Liver (tissue), 3 donors: ENCODE data around the gene DHRS2.

ENCODE experiments used
- EGR1 ChIP-seq, 2 donors: IDR thresholded peaks; 2 replicates each; pipeline ENCODE4 v1.6.1; 2016 to 2018; ENCODE audit warnings: antibody characterized with exemption in 2 of 2, low read depth in 2 of 2
- FOXA1 ChIP-seq: IDR thresholded peaks from 2 replicates; pipeline ENCODE4 v1.6.1; 2016; ENCODE audit warnings: antibody characterized with exemption
- GABPA ChIP-seq, 2 donors: IDR thresholded peaks in 1 of 2; conservative IDR thresholded peaks in 1 of 2; 2 replicates each; pipeline ENCODE4 v1.6.1; 2016; ENCODE audit warnings: antibody characterized with exemption in 2 of 2, mild to moderate bottlenecking in 1 of 2, moderate library complexity in 1 of 2
- JUND ChIP-seq, 2 donors: IDR thresholded peaks; 2 replicates each; pipeline ENCODE4 v1.6.1; 2016; ENCODE audit warnings: antibody characterized with exemption in 2 of 2
- RAD21 ChIP-seq, 2 donors: IDR thresholded peaks; 2 replicates each; pipeline ENCODE4 v1.6.1; 2016; ENCODE audit warnings: antibody characterized with exemption in 2 of 2, mild to moderate bottlenecking in 2 of 2
- SP1 ChIP-seq: IDR thresholded peaks from 2 replicates; pipeline ENCODE4 v1.6.1; 2018; ENCODE audit warnings: antibody characterized with exemption, mild to moderate bottlenecking
- TAF1 ChIP-seq: conservative IDR thresholded peaks from 2 replicates; pipeline ENCODE4 v1.6.1; 2016; ENCODE audit warnings: antibody characterized with exemption, mild to moderate bottlenecking
- YY1 ChIP-seq: IDR thresholded peaks from 2 replicates; pipeline ENCODE4 v1.6.1; 2016; ENCODE audit warnings: antibody characterized with exemption, mild to moderate bottlenecking
- TF ChIP-seq, protein P1 (sequence below): fragments of 150-350 bp; IDR thresholded peaks from 2 replicates; pipeline ENCODE4 v1.5.1; 2017; ENCODE audit warnings: improper control_type of control experiment, low read depth, low read length; ENCODE audit not compliant: missing input control
- TF ChIP-seq, protein P2 (sequence below): IDR thresholded peaks from 2 replicates; pipeline ENCODE4 v1.6.1; 2016; ENCODE audit warnings: antibody characterized with exemption
- TF ChIP-seq, protein P3 (sequence below): IDR thresholded peaks from 2 replicates; pipeline ENCODE4 v1.6.1; 2016; ENCODE audit warnings: antibody characterized with exemption, mild to moderate bottlenecking
- TF ChIP-seq, protein P4 (sequence below): IDR thresholded peaks from 2 replicates; pipeline ENCODE4 v1.6.1; 2016; ENCODE audit warnings: antibody characterized with exemption
- donor health status: healthy.
- donor health status: healthy.

DNA sequence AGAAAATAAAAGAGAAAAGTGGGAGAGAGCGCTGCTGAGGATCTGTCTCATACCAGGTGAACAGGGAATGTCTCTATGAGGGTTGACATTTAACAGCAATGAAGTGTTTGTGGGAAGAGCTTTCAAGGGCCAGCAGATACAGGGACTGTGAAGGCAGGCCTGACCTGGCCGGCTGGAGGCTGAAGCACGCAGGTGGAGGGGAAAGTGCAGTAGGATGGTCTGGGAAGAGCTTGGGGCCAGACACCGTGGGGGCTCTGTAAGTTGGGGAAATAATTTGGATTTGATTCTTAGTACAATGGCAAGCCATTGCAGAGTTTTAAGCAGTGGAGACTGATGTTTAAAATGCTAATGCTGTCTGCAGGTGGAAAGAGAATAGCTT is 23.8 kb upstream of the DHRS2 start:
- TF ChIP-seq, protein P1, sequence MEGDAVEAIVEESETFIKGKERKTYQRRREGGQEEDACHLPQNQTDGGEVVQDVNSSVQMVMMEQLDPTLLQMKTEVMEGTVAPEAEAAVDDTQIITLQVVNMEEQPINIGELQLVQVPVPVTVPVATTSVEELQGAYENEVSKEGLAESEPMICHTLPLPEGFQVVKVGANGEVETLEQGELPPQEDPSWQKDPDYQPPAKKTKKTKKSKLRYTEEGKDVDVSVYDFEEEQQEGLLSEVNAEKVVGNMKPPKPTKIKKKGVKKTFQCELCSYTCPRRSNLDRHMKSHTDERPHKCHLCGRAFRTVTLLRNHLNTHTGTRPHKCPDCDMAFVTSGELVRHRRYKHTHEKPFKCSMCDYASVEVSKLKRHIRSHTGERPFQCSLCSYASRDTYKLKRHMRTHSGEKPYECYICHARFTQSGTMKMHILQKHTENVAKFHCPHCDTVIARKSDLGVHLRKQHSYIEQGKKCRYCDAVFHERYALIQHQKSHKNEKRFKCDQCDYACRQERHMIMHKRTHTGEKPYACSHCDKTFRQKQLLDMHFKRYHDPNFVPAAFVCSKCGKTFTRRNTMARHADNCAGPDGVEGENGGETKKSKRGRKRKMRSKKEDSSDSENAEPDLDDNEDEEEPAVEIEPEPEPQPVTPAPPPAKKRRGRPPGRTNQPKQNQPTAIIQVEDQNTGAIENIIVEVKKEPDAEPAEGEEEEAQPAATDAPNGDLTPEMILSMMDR: no peak
- TF ChIP-seq RAD21 (IDR thresholded peaks at IDR 0.05) (no peak), EGR1 (IDR thresholded peaks at IDR 0.05; ENCODE audit: low read depth in 2 of 2) (no peak), TAF1 (no peak), JUND (IDR thresholded peaks at IDR 0.05) (no peak), SP1 (no peak), GABPA (IDR thresholded peaks at IDR 0.05 in 1 of 2, conservative IDR thresholded peaks at IDR 0.05 in 1 of 2) (no peak), FOXA1 (no peak), YY1 (no peak)
- TF ChIP-seq, protein P2, sequence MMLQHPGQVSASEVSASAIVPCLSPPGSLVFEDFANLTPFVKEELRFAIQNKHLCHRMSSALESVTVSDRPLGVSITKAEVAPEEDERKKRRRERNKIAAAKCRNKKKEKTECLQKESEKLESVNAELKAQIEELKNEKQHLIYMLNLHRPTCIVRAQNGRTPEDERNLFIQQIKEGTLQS: no peak
- TF ChIP-seq, protein P3, sequence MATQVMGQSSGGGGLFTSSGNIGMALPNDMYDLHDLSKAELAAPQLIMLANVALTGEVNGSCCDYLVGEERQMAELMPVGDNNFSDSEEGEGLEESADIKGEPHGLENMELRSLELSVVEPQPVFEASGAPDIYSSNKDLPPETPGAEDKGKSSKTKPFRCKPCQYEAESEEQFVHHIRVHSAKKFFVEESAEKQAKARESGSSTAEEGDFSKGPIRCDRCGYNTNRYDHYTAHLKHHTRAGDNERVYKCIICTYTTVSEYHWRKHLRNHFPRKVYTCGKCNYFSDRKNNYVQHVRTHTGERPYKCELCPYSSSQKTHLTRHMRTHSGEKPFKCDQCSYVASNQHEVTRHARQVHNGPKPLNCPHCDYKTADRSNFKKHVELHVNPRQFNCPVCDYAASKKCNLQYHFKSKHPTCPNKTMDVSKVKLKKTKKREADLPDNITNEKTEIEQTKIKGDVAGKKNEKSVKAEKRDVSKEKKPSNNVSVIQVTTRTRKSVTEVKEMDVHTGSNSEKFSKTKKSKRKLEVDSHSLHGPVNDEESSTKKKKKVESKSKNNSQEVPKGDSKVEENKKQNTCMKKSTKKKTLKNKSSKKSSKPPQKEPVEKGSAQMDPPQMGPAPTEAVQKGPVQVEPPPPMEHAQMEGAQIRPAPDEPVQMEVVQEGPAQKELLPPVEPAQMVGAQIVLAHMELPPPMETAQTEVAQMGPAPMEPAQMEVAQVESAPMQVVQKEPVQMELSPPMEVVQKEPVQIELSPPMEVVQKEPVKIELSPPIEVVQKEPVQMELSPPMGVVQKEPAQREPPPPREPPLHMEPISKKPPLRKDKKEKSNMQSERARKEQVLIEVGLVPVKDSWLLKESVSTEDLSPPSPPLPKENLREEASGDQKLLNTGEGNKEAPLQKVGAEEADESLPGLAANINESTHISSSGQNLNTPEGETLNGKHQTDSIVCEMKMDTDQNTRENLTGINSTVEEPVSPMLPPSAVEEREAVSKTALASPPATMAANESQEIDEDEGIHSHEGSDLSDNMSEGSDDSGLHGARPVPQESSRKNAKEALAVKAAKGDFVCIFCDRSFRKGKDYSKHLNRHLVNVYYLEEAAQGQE: no peak
- TF ChIP-seq, protein P4, sequence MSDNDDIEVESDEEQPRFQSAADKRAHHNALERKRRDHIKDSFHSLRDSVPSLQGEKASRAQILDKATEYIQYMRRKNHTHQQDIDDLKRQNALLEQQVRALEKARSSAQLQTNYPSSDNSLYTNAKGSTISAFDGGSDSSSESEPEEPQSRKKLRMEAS: no peak
